SIG-M5 treated with dmso at 0.1 percent for 504 hours (cell line): ENCODE measurements around the gene DEPP1.

Experiments
- DNase-seq: peaks from one replicate; lab custom pipeline; 2025; ENCODE audit not compliant: unreplicated experiment; lab: John Stamatoyannopoulos, UW

Gene DEPP1

DNA sequence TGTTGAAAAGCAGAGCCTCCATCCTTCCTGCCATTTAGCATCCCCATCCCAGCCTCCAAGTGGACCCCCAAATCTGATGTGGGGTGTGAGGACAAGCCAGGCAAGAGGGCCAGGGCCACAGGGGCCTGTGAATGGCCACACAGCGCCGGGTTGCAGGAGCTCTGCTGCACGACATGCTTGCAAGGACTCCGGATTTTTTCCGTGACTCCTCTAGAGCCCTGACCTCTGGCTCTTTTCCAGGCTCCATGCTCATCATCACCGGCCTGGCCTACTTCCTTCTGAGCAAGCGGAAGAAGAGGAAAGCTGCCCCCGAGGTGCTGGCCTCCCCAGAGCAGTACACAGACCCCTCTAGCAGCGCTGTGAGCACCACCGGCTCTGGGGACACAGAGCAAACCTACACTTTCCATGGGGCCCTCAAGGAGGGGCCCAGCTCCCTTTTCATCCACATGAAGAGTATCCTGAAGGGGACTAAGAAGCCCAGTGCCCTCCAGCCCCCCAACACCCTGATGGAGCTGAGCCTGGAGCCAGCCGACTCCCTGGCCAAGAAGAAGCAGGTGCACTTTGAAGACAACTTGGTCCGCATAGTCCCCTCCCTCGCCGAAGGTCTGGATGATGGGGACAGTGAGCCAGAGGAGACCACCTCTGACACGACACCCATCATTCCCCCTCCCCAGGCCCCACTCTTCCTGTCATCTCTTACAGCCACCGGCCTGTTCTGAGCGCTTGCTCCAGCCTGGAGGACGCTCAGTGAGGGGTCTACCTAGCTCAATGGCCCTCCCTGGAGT, 44.0 kb downstream of the DEPP1 start:
- DNase-seq = no peak

DNA sequence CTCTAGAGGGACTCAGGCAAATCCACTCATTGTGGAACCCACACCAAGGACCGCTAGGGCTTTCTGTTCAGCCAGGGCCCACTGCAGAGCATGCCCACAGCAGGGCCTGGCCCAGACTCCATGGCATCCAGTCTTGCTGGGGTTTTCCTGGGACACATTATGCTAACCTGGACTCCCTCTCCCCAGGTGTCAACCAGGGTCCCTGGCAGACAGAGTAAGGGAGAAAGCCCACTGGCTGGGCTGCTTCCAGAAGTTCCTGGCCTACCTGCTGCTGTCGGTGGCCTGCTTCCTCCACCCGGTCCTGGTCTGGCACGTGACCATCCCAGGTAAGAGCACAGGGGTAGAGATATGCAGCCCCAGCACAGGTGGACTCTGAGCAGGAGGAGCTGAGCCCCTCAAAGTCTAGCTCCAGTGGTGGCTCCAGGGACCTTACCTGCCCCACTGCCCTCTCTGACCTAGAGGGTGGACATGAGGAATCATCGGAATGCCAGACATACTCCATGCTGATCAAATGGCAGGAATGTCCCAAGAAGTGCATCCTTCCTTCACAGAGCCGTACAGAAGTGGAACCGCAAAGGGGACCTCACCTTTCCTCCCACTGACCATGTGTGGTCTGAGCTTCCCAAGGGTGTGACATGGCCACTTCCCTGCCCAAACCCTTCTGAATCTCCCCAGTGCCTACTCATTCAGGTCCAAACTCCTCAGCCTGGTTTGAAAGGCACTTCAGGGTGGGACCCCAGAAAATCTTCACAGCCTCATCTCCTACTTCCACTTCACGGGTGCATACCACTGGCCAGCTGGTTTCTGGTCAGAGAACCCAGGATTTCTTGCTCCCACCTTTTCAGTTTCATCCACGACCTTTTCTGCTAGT, 44.9 kb downstream of the DEPP1 start:
- DNase-seq = no peak

DNA sequence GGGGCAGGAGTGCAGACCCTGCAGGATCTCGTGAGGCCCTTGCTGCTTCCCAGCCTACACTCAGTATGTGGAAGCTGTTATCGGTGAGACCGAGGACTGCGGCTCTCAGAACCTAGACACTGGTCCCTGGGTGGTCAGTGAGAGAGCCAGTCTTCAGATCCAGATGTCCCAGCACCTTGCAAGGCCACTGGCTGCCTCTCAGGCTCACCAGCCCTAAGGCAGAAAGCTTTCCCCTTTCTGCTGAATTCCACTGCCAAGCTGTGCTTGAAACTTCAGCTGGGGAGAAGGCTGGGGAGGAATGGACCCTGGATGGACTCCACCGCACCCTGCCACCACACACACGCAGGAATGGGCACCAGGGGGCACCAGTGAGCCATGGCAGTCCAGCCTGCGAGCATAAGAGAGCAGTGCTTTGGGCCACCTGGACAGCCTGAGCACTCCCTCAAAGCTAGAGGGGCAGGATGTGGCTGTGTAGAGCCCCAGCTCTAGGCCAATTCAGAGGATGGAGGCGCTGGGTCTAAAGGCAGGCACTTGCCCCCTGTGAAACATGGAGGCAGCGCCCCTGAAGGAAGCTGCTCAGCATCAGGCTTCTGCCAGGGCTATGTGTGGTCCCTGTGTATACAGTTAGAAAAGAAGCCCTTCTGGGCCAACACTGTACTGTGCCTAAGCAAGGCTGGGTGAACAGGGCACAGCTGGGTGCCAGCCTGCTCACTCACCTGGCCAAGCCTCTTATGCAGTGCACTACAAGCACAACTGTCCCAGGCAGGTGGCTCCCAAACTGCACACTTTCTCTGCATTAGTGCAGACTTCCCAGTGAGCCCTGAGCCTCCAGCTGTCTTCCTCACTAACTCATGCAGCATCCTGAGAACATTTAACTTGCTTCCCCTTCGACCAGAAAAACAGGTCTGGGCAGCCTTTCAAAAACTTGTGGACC, 45.8 kb downstream of the DEPP1 start:
- peak; percentile 63 for DNase-seq

DNA sequence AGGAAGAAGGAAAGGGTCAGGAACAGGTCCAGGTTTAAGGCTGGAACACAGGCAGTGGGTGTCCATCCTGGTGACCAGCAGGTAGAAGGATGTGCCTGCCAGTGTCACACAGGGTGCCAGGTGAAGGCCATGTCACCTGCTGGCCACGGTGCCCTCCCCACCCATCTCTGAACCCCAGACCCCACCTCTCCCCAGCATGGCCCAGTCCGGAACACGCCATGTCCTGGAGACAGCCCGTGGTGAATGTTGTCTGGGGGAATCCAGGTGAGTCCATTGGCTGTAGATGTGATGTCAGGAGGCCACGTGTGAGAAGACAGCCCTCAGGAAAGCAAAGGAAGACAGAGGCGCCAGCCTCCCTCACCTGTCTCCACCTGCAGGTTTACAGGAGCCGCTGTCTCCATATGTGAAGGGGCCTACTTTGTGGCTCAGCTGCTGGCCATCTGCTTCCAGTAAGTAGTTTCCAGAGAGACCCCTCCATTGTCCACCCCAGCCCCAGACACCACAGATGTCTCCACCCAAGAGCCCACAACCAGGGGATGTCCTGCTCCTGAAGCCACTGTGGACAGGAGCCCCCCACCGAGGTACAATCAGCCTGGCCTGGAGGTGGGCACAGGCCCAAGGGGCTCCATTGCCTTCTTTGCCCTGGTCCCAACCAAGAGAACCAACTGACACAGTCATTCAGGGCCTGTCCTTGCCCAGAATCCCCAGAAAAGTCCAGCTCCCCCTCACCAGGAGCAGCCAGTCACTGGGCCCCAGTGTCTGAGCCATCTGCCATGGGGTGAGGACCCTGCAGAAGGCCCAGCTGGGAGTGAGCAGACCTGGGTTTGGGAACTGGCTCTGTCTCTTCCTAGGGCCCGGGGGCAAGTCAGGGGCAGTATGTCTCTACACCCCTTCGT, 46.7 kb downstream of the DEPP1 start:
- no peak for DNase-seq

DNA sequence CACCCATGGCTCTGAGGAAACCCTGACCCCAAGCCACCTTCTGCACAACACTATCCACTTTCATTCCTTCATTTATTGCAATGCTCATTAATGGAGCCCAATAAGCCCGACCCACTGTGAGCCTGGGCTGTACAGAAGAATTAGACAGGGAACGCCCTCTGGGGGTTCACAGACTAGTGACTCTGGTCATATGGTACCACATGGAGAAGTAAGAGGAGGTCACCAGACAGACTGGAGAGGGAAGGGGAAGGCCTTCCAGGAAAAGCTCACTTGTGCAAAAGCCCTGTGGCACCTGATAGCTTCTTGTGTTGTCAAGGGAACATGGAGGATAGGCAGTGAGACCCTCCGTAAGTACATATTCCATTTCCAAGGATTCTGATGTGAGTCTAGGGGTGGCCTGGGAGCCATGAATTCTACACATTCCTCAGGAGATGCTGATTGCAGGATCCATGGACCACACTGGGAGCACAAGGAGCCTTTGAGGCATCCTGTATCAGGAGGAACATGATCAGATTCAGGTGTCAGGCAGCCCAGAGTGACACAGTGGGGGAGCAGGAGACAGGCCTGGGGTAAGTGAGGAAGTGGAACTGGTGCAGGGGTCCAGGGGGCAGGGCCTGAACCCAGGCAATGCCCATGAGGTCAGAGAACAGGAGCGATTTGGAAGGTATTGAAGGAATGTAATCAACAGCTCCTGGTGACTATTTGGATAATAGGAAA, 47.5 kb downstream of the DEPP1 start:
- DNase-seq = no peak

DNA sequence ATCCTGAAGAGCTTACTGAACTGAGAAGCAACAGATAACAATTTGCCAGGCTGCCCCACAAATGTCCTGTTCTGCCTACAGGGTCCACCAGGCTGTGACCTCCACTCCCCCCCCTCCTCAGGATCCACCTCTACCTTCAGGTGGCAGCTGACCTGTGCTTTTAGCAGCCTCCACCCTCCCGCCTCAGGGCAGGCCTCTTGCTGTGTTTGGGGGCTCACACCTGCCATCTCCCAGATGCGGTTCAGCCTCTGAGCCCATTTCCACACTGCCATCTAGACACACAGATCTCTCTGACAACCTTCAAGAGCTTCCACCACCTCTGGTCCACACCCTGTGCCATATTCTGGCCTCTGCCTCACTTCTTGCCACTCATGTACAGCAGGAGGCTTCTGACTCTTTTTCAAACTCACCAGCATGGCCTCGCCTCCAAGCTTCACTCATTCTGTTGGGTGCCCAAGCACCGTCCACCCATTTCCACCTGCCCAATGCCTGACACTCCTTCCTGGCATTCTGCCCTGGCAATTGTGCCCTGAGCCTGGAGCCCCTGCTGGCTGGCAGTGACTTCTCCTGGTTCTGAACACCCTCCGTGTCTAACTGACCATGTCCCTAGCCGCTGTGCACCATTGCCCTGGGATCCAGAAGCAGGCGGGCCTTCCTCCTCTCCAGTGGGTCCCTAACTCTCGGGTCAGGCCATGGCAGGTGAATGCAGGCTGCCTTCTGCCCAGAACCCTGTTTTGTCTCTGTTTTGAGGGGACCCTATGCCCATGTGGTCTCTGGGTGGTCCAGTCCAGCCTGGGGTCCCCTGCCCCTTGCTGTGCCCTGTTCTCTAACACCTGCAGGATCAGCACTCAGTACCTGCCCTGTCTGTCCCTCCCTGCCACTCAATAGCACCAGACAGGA, 49.0 kb downstream of the DEPP1 start:
- DNase-seq = no peak

DNA sequence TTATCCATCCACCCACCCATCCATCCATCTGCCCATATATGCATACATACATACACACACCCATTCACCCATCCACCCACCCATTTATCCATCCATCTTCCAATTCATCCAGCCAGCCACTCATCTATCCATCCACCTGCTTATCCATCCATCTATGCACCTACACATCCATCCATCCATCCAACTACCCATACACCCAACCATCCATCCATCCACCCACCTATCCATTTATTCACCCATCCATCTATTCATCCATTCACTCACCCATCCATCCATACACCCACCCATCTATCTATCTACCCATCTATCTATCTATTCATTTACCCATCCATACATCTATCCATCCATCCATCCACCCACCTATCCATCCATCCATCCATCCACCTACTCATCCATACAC, 50.1 kb downstream of the DEPP1 start:
- DNase-seq = no peak

DNA sequence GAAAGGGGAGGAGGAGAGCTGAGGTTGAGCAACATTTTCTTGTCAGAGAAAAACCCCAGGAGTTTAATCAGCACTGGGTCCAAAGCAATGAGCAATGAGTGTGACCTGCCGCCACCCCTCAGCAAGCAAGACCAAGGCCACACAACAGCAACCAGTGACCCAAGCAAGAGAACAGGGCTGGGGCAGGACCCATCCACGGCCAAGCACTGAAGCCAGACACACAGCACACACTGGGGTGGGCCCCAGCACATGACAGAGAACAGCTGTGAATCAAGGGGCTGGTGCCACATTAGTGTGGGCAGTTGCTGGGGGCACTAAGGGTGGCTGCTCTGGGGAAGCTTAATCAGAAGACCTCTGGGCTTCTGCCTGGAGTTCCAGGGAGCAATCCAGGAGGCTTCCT, 51.3 kb downstream of the DEPP1 start:
- DNase-seq = peak; percentile 32

DNA sequence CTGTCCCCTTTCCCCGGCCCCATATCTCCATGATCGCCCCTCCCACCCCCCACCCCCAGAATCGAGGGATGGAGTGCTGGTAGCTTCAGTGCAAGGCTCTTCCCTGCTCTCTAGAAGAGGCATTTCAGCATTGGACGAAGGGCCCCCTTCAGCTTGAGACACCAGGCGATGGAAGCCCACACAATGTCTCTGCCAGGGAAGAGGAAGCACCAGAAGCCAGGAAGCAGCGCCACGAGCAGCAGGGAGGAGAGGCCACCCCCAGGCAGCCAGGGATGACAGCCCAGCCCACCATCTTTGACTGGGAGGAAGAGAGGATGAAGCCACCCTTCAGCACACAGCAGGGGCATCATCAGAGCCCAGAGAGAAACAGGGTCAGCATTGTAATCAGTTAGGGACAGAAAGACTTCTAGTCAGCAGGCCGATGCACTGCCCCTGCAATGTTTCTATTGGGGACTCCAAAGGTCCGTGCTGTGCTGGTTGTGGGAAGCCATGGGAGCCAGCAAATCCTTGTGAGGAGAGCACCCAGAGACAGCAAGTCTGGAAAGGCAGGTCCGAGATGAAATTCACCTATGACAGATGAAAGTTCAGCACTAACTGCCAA, 51.8 kb downstream of the DEPP1 start:
- DNase-seq = no peak
